HG02588 (cell line): ENCODE results near the gene DNAJC19.
"Not testable (repeated sequence)": the region's sequence is repeated elsewhere in the genome, so short reads cannot be mapped to it uniquely, and the experiment has no call there.

ENCODE experiments used
- ATAC-seq: cut with Tn5 transposase; IDR thresholded peaks from one replicate; pipeline ENCODE4 v1.9.1; 2021; ENCODE audit warnings: mild to moderate bottlenecking, moderate library complexity; ENCODE audit not compliant: unreplicated experiment

The DNAJC19 gene

GRCh38 chr3:180989291-180990163 lies at the start of gene DNAJC19:
Gene DNAJC19 (minus strand): TSS chr3:180989736. CDS start chr3:180989602, 134 bp downstream.
- ATAC-seq: peak; percentile 96

GRCh38 chr3:181030948-181031347 lies 41.4 kb upstream of the DNAJC19 start:
- ATAC-seq: no peak

- no peak for ATAC-seq
Measured at GRCh38 chr3:181025204-181025603, 35.7 kb upstream of the DNAJC19 start.

GRCh38 chr3:181017690-181018089 lies 28.2 kb upstream of the DNAJC19 start:
- ATAC-seq: no peak

GRCh38 chr3:181009225-181009624 lies 19.7 kb upstream of the DNAJC19 start:
- no peak for ATAC-seq

GRCh38 chr3:181008796-181009195 lies 19.3 kb upstream of the DNAJC19 start:
- no peak for ATAC-seq

- no peak for ATAC-seq
Measured at GRCh38 chr3:181007262-181007661, 17.7 kb upstream of the DNAJC19 start.

GRCh38 chr3:181006541-181006940 lies 17.0 kb upstream of the DNAJC19 start:
- ATAC-seq: no peak

- ATAC-seq: not testable (repeated sequence)
Measured at GRCh38 chr3:181003469-181003868, 13.9 kb upstream of the DNAJC19 start.

DNA sequence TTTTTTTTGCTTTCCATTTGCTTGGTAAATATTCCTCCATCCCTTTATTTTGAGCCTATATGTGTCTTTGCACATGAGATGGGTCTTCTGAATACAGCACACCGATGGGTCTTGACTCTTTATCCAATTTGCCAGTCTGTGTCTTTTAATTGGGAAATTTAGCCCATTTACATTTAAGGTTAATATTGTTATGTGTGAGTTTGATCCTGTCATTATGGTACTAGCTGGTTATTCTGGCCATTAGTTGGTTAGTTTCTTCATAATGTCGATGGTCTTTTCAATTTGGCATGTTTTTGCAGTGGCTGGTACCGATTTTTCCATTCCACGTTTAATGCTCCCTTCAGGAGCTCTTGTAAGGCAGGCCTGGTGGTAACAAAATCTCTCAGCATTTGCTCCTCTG lies 12.8 kb upstream of the DNAJC19 start:
- not testable (repeated sequence) for ATAC-seq

- ATAC-seq: no peak
Measured at GRCh38 chr3:180996415-180996932, 6.9 kb upstream of the DNAJC19 start.

GRCh38 chr3:180990505-180990904 lies 969 bp upstream of the DNAJC19 start:
- ATAC-seq: no peak

DNA sequence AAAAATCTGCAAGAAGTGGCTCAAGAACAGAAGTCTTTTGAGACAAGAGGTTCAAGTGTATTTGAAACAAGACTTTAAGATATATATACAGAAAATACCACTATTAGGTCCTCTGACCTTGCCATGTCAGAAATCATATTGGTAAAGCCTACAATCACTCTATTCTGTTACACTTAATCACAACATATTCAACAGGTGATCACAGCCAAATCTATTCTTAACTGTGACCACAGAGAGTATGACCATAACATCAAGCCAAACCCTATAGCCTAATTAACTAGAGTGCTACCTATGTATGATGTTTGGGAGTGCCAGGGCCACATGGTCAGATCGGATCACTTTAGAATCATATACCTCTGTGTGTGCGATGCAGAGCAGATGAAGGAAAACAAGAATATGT lies 2.2 kb downstream of the DNAJC19 start:
- ATAC-seq: no peak

DNA sequence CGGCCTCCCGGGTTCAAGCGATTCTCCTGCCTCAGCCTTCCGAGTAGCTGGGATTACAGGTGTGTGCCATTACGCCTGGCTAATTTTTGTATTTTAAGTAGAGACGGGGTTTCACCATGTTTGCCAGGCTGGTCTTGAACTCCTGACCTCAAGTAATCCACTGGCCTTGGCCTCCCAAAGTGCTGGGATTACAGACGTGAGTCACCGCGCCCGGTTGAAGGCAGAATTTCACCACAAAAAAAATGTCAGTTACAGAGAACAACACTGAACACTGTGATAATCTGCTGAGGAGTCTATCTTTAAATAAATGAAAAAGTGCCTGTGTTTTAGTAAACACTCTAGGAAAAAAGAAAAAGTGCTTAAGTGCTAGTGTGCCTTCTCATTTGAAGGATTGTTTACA lies 3.2 kb downstream of the DNAJC19 start:
- not testable (repeated sequence) for ATAC-seq

- ATAC-seq: no peak
Measured at GRCh38 chr3:180983136-180983535, 6.4 kb downstream of the DNAJC19 start.

DNA sequence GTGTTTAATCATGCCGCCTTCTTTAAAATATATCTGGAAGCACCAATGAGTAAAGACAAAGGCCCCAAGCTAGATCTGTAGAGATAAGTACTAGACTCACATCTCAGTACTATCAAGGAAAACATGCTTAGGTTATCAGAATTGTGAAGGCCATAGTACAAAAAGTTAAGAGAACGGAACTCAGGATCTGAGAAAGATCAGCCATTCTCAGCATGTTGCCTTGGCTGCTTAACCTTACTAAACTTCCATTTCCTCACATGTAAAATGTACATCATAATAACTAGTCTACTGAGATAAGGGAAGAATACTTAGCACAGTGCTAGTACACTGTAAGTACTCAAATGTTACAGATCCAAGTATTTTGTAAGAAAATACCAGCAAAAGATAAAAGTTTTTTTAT lies 7.6 kb downstream of the DNAJC19 start:
- ATAC-seq: no peak

DNA sequence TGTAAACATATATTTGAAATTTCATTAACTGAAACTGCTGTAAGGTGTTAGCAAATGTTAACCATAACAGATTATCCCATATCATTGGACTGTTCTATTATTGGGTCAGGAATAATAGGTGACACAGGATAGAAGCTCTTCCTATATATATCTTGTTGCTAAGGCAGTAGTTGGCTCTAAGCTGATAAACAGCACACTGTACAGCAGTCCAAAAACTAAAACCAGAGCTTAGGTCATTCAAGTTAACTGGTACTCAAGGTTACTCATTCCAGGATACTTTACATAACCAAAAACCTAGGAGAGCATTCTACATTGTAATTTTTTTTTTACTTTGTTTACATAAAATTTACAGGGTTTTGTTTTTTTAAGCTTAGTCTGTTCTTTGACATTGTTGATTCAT lies 8.9 kb downstream of the DNAJC19 start:
- no peak for ATAC-seq

- ATAC-seq: no peak
Measured at GRCh38 chr3:180979961-180980360, 9.6 kb downstream of the DNAJC19 start.

- ATAC-seq: no peak
Measured at GRCh38 chr3:180977498-180977897, 12.0 kb downstream of the DNAJC19 start.

- no peak for ATAC-seq
Measured at GRCh38 chr3:180974286-180974685, 15.2 kb downstream of the DNAJC19 start.

GRCh38 chr3:180973543-180973942 lies 16.0 kb downstream of the DNAJC19 start:
- peak; percentile 46 for ATAC-seq

- ATAC-seq: no peak
Measured at GRCh38 chr3:180970931-180971330, 18.6 kb downstream of the DNAJC19 start.
